GM18499 (cell line): Measurements from ENCODE around the gene CHAC2.
"Not testable (repeated sequence)": the region's sequence is repeated elsewhere in the genome, so short reads cannot be mapped to it uniquely, and the experiment has no call there.

Source experiments
- ATAC-seq: cut with Tn5 transposase; IDR thresholded peaks from one replicate; pipeline ENCODE4 v1.9.1; 2021; ENCODE audit warnings: moderate number of reproducible peaks; ENCODE audit not compliant: insufficient read depth, unreplicated experiment

The CHAC2 gene

GRCh38 chr2:53767405-53768241 is at the start of gene CHAC2:
Gene CHAC2 (plus strand): TSS chr2:53767804. CDS start chr2:53767887, 83 bp downstream.
- ATAC-seq: peak; percentile 77

- not testable (repeated sequence) for ATAC-seq
Observed at GRCh38 chr2:53720944-53721343, 46.7 kb upstream of the CHAC2 start.

- no peak for ATAC-seq
Observed at GRCh38 chr2:53724536-53724935, 43.1 kb upstream of the CHAC2 start.

DNA sequence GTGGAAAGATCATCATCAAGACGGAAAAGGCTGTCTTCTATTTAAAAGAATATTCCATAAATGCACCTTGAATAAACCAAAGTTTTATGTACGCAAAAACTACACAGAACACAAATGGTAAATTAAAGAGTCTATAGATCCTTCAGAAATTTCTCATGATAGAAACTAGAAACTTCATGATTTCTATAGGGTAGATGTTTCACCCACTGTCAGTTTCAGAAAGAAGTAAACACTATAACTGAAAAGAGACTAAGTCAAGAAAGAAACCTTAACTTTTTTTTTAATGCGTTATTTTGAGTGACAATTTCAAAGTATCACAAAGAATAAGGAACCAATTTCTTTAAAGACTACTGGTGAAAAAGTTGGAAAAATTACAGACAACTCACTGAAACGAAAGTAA is 41.9 kb upstream of the CHAC2 start:
- ATAC-seq: no peak

- ATAC-seq: no peak
Observed at GRCh38 chr2:53727921-53728320, 39.7 kb upstream of the CHAC2 start.

DNA sequence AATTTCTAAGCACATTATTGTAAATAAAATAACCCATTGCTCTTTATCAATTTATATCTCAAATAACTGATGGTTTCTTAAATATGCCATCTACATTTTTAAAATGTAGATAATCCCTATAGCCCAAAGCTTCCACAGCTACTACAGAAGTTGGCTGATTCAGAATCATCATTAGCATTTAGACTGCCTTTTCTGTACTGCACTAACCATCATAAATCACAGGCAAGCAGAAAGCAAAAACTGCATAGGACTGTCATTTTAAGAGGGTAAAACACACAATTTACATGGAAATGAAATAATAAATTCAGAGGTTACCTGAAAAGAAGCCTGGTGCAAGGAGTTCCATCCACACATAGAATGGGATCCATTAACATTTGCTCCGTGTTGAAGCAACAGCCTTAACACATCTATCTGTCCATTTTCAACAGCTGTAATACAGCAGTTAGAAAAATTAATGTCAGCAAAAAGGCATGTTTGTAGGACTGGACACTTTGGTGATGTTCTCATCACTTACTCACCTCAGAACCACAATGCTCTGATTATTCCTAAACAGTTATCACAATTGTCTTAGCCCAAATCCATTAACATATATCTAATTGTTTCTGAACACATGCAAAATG is 38.4 kb upstream of the CHAC2 start:
- ATAC-seq: no peak

DNA sequence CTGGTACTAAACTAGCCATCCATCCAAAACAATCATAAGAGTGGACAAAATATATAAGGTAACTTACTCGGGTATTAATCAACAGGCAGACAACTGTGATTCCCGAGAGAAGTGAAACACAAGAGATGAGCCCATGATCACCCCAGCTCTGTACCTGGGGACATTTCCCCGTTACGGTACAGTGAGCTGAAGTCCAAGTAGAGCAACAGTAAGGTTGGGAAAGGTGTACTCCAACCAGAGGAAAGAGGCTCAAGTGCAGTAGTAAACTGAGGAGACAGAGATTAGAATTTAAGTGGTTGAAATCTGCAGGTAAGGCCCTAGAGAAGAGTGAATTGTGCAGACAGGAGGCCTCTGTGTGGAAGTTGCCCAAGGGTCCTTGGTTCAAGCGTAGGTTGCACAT is 30.5 kb upstream of the CHAC2 start:
- no peak for ATAC-seq

DNA sequence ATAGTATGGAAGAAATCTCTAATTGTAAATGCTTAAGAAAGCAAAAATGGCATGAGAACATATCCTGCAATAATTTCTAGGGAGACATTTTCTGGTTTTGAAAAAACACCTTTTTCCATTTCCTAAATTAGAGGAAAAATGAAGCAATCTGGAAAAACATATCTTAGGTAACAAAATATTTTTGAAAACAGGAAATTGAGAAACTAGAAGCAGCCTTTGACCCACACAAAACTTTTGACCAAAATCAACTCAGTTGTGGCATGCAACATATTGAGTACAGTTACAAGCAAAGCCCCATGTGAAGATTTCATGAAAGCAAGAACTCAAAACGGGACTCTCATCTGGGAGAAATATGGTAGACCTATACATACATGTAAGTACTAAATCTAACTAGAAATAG is 28.6 kb upstream of the CHAC2 start:
- no peak for ATAC-seq

DNA sequence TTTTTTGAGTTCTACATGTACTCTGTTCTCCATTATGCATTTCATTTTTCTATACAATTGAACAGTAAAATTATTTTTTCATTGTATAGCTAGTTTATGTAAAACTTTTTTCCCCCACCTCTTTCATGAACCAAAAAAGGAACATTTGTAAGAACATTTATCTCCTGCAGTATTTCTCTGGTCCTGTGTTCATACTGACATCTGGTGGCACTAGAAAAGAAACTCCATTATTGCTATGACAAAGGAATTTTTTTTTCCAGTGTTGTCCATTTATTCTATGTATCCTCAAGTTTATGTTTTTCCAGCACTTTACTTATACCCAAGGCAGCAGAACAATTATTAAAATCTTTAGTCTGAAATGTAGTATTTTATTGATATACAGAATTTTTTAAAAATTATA is 27.4 kb upstream of the CHAC2 start:
- ATAC-seq: no peak

DNA sequence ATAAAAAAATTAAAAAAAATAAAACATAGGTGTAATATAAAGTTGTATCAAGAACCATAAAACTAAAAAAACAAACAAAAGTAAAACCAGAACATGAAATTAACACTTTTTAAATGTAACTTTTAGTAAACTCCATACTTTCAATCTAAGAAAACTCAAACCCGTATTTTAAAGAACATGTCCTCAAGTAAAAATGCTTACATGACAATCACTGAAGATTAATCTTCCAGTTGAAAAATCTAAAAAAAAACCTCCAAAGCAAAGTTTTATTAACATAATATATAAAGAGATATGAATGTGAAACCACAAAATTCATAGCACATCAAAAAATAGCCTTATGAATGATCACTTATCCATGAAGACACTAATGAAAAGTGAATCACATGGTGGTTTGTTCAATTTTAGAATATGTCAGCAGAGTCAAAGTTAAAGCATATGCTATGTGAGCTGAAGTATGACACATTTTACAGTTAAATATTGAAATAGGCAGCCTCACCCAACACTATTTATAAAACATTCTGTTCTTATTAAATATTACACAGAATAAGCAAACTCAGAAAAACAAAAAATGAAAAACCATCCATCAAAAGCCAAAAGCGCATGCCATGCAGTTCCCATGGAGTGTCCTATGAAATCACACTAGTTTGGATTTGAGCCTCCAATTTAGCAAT is 23.1 kb upstream of the CHAC2 start:
- no peak for ATAC-seq

GRCh38 chr2:53750041-53750768 is 17.4 kb upstream of the CHAC2 start:
- no peak for ATAC-seq

DNA sequence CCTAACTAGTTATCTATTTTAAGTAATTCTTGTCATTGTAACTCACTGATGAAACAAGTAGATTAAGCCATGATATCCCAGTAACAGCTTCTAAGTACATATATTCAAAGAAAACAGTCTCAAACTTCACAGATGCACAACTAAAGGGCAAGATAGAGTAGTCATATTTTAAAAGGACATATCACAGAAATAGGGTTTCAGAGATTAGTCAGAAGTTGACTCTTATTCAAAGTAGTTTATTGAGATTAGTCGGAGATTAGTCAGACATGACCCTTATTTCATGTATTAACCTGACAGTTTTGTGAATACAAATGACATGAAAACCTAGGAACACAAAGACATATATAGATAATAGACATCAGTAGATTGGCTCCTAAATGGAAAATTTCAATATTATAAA is 15.9 kb upstream of the CHAC2 start:
- ATAC-seq: peak; percentile 95

DNA sequence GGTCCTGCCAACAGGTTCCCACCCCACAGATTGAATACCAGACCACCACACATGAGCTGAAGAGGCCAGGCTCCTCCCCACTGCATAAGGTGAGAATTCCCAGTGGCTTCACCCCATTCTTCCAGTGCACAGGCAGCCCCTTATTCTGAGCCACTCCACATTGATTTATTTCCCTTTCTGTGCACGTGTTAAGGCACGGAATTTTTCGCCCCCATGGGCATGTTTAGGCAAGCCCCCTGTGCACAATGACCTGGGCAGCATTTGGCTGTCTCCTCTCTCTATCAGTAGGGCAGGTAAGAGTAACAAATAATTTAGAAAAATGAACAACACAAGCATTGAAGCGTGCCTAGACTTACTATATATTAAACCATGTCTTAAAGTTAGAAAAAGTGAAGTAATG is 15.2 kb upstream of the CHAC2 start:
- no peak for ATAC-seq

GRCh38 chr2:53753041-53753440 is 14.6 kb upstream of the CHAC2 start:
- ATAC-seq: no peak

DNA sequence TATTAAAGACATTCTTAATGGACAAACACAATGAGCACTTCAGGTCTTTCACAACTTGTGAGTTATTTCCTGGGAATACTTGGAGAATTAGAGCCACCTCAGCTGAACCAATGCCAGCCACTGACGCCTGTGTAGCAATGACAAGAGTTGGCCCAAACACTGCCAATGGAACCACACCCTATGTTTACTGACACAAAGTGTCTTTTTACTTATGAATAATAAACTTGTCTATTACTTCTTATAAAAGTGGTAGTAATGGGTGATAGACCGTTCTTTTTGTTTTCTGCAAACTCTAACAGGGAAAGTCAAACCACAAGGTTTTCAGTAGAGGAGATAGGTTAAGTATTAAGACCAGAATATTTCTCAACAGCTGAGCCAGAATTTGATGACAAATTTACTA is 12.5 kb upstream of the CHAC2 start:
- ATAC-seq: no peak

- ATAC-seq: no peak
Observed at GRCh38 chr2:53756644-53757043, 11.0 kb upstream of the CHAC2 start.

GRCh38 chr2:53757206-53757605 is 10.4 kb upstream of the CHAC2 start:
- not testable (repeated sequence) for ATAC-seq

DNA sequence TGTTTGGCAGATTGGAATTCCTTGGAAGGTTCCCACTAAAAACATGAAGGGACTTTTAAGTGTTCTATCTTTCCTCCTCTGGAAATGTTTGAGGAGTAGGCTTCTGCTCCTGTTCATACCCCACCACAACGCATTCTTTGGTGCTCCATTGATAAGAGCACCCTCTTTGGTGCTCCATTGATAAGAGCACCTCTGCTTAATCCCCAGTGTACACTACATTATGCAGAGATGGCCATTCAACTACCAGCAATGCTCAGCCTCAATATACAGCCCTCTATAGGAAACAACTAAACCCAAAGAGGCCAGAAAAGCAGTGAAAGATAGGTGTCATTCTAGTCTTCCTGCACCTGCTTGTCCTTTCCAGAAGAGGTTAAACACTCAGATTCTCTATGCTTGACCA is 1.8 kb upstream of the CHAC2 start:
- no peak for ATAC-seq

GRCh38 chr2:53768242-53768542 is 588 bp downstream of the CHAC2 start:
- ATAC-seq: no peak

- no peak for ATAC-seq
Observed at GRCh38 chr2:53769318-53769945, 1.8 kb downstream of the CHAC2 start.
